Upper lobe of left lung (tissue), 6 donors: ENCODE data around the gene SCRN2. TPM values are rescaled to one million over a fixed set of nuclear protein-coding genes. Genes with fewer than 3 reads are reported as not detected.

Source experiments
- ATAC-seq, 2 donors: fragments of 200-7000 bp; cut with Tn5 transposase; one replicate each; pipeline ENCODE4 v1.9.1; 2022; ENCODE audit warnings: mild to moderate bottlenecking in 2 of 2, moderate library complexity in 2 of 2; ENCODE audit not compliant: low FRiP score in 2 of 2
- DNase-seq, 2 donors: peaks; one replicate each; pipeline ENCODE4 v3.0.0-alpha.2; 2019 to 2020
- H3K27ac ChIP-seq, 4 donors: fragments of 200-600 bp; sonication (generic); one replicate each; pipeline ENCODE4 v1.5.1; 2016 to 2019
- H3K27me3 ChIP-seq, 4 donors: fragments of 200-600 bp; sonication (generic); one replicate each; pipeline ENCODE4 v1.5.1; 2017 to 2019
- H3K36me3 ChIP-seq, 4 donors: fragments of 200-600 bp; sonication (generic); one replicate each; pipeline ENCODE4 v1.5.1; 2016 to 2019
- H3K4me1 ChIP-seq, 4 donors: fragments of 200-600 bp; sonication (generic); one replicate each; pipeline ENCODE4 v1.5.1; 2018 to 2019
- H3K4me3 ChIP-seq, 4 donors: fragments of 200-600 bp; sonication (generic); one replicate each; pipeline ENCODE4 v1.5.1; 2017 to 2019; ENCODE audit warnings: mild to moderate bottlenecking in 2 of 4, moderate library complexity in 1 of 4
- H3K9me3 ChIP-seq, 4 donors: fragments of 200-600 bp; sonication (generic); one replicate each; pipeline ENCODE4 v1.5.1; 2018 to 2019
- CTCF ChIP-seq, 6 experiments: fragments of 450-650 bp in 4 of 6; fragments of 200-600 bp in 2 of 6; sonication (generic) in 2 of 6; IDR thresholded peaks; one replicate each; pipeline ENCODE4 v1.5.1; 2016 to 2019; ENCODE audit warnings: antibody characterized with exemption in 6 of 6
- EP300 ChIP-seq, 4 donors: sonication (generic); formaldehyde crosslinking; IDR thresholded peaks; one replicate each; pipeline ENCODE4 v1.5.1; 2017; ENCODE audit warnings: antibody characterized with exemption in 4 of 4, control low read depth in 2 of 4
- POLR2A ChIP-seq, 4 donors: fragments of 450-650 bp; IDR thresholded peaks; one replicate each; pipeline ENCODE4 v1.5.1; 2016 to 2017; ENCODE audit warnings: antibody characterized with exemption in 4 of 4, mild to moderate bottlenecking in 2 of 4
- POLR2AphosphoS5 ChIP-seq, 2 donors: sonication (generic); formaldehyde crosslinking; IDR thresholded peaks; one replicate each; pipeline ENCODE4 v1.5.1; 2017; ENCODE audit warnings: antibody characterized with exemption in 2 of 2
- WGBS, 2 donors: methylation state at CpG; one replicate each; pipeline ENCODE4 v1.1.5; 2017 to 2018; 5-methylcytosine and 5-hydroxymethylcytosine counted together
- total RNA-seq, 6 donors: library from RNA; depleted of rRNA in 4 of 6; stranded (reverse); fragments of >200 nt in 4 of 6; gene quantifications; one replicate each; pipeline versions ENCODE4 v1.1.0 to v1.2.1, GENCODE V29; 2016 to 2021
- donor health status: DM: no; HTN: no; CAD: no; lungs with moderate emphysema.
- donor health status: DM: no; HTN: yes; CAD: no; lungs with severe emphysema.

The SCRN2 gene
- total RNA-seq, 6 donors from 2014 or later: 24.4 to 73.3 (median 34.8) TPM

DNA sequence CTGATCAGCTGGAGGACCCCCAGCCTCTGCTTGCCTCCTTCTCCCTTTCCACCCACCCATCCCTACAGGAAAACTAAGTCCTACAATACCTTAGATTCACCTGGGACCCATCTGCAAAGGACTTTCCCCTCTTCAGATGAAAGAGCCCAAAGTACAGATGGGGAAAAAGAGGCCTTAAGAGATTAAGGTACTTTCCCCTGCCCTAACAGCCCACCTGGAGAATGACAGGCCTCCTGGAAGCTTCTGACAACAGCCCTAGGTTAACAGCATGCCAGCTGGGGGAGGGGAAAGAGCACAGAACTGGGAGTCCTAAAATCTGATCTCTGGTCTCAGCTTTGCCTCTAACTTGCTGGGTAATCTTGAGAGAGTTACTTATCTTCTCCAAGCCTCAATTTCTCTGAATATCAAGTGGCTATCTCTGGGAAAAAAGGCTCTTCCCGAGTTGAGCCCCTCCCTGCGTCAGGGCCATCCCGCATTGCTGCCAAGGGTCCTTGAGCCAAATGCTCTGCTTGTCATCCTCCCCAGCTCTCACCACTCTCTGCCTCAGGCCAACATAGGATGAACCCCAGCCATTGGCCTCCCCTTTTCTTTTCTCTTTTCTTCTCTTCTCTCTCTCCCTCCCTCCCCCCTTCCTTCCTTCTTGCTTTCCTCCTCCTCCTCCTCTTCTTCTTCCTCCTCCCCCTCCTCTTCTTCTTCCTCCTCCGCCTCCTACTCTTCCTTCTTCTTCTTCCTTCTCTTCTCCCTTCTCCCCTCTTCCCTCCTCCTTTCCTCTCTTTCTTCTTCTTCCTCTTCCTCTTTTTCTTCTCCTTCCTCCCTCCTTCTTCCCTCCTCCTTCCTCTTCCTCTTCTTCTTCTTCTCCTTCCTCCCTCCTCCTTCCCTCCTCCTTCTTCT lies 32.4 kb upstream of the SCRN2 start:
- H3K27me3 ChIP-seq: peaks cover 0 to 7% (median 0%) of the 10 kb centered on the region in 4 donors
- H3K27ac ChIP-seq: no peak overlapping the region
- no peaks in the 10 kb centered on the region for H3K9me3 ChIP-seq
- TF ChIP-seq CTCF (IDR thresholded peaks at IDR 0.05) (no peak), POLR2A (IDR thresholded peaks at IDR 0.05) (no peak), EP300 (IDR thresholded peaks at IDR 0.05) (no peak), POLR2AphosphoS5 (IDR thresholded peaks at IDR 0.05) (no peak)
- H3K4me3 ChIP-seq: no peak overlapping the region
- ATAC-seq (no peak), DNase-seq (no peak)
- H3K36me3 ChIP-seq: no peaks in the 10 kb centered on the region
- 74 to 75% methylated on average over 4 of the region's 4 CpGs for WGBS, 2 donors
- H3K4me1 ChIP-seq: peaks cover 0 to 18% (median 9%) of the 10 kb centered on the region in 4 donors

- H3K9me3 ChIP-seq: no peaks in the 10 kb centered on the region
- H3K4me1 ChIP-seq: peaks cover 0 to 11% (median 4%) of the 10 kb centered on the region in 4 donors
- 60 to 73% methylated on average over 2 to 12 of the region's 15 CpGs for WGBS, 2 donors
- ATAC-seq (peak in 1 of 2 donors; percentile 5), DNase-seq (no peak)
- no peak for TF ChIP-seq CTCF (IDR thresholded peaks at IDR 0.05)
- TF ChIP-seq POLR2A (IDR thresholded peaks at IDR 0.05): no peak
- no peak for TF ChIP-seq POLR2AphosphoS5 (IDR thresholded peaks at IDR 0.05)
- no peak for TF ChIP-seq EP300 (IDR thresholded peaks at IDR 0.05)
- peak overlapping the region in 1 of 4 donors; percentile 6 for H3K4me3 ChIP-seq
- H3K27me3 ChIP-seq: peaks cover 0 to 7% (median 0%) of the 10 kb centered on the region in 4 donors
- H3K36me3 ChIP-seq: no peaks in the 10 kb centered on the region
- H3K27ac ChIP-seq: peak overlapping the region in 1 of 4 donors; percentile 11
Measured at GRCh38 chr17:47872651-47873161, 31.6 kb upstream of the SCRN2 start.

DNA sequence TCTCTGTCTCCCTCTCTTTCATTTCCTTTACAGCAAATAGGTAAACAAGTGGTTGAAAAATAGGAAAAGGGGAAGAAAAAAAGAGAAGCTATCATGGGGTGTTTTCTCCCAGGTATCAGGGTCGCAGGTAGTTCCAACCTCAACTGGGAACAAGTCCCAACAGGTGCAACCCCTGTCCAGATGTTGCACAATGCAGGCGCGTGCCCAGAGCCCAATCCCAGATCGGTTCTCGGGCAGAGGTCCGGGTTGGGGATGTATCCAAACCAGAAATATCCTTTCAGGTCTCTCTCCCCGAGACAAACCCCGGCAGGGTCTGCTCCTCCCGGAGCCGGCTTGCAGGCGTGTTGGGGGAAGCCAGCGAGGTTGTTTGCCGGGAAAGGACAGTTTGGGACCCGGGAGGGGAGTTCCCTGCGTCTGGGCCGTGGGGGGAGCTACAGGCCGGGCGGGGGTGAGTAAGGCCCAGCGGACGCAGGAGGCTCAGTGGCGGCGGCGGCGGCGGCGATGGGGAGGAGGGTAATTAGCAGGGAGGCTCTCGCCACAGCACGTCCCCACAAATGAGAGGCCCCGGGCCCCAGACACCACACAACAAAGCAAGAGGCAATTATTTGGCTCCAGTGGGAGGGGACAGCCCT lies 31.1 kb upstream of the SCRN2 start:
- H3K9me3 ChIP-seq: no peaks in the 10 kb centered on the region
- H3K27me3 ChIP-seq: peaks cover 0 to 7% (median 0%) of the 10 kb centered on the region in 4 donors
- WGBS, 2 donors: 33 to 65% methylated on average over 24 to 26 of the region's 29 CpGs
- ATAC-seq (peak in 1 of 2 donors; percentile 42), DNase-seq (peak in 1 of 2 donors; percentile 84)
- TF ChIP-seq EP300 (IDR thresholded peaks at IDR 0.05): no peak
- no peak for TF ChIP-seq POLR2AphosphoS5 (IDR thresholded peaks at IDR 0.05)
- no peak for TF ChIP-seq CTCF (IDR thresholded peaks at IDR 0.05)
- no peak for TF ChIP-seq POLR2A (IDR thresholded peaks at IDR 0.05)
- H3K27ac ChIP-seq: peak overlapping the region in 1 of 4 donors; percentile 11
- no peaks in the 10 kb centered on the region for H3K36me3 ChIP-seq
- H3K4me3 ChIP-seq: peak overlapping the region in 1 of 4 donors; percentile 6
- H3K4me1 ChIP-seq: peaks cover 0 to 6% (median 0%) of the 10 kb centered on the region in 4 donors

DNA sequence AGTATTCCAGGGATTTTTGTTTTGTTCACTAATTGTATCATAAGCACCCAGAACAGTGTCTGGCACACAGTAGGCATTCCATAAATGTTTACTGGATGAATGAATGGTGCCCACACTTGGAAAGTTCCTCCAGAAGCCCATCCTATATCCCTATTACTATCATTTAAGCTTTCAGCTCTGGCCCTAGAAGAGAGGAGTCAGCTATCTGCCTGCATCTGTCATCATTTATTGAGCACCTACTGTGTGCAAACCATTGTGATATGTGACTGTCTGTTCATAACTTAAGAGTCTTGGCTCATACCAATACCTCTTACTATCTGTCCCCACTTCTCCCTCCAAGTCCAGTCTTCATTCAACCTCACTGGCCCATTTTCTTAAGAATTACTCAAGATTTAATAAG lies 30.0 kb upstream of the SCRN2 start:
- DNase-seq (no peak), ATAC-seq (no peak)
- H3K36me3 ChIP-seq: no peaks in the 10 kb centered on the region
- H3K4me1 ChIP-seq: peaks cover 0 to 6% (median 0%) of the 10 kb centered on the region in 4 donors
- no peaks in the 10 kb centered on the region for H3K9me3 ChIP-seq
- no peak overlapping the region for H3K4me3 ChIP-seq
- TF ChIP-seq EP300 (IDR thresholded peaks at IDR 0.05): no peak
- TF ChIP-seq POLR2AphosphoS5 (IDR thresholded peaks at IDR 0.05): no peak
- no peak for TF ChIP-seq POLR2A (IDR thresholded peaks at IDR 0.05)
- no peak for TF ChIP-seq CTCF (IDR thresholded peaks at IDR 0.05)
- no peak overlapping the region for H3K27ac ChIP-seq
- peaks cover 0 to 7% (median 0%) of the 10 kb centered on the region in 4 donors for H3K27me3 ChIP-seq
